K562 (cell line): ENCODE measurements around the gene TMEM170A. TPM values are rescaled to one million over a fixed set of nuclear protein-coding genes. Genes with fewer than 3 reads are reported as not detected.

ENCODE experiments used
- ATAC-seq: fragments of 200-7000 bp; cut with Tn5 transposase; 3 replicates; pipeline ENCODE4 v1.9.1; 2020; ENCODE audit warnings: moderate library complexity
- BruUV-seq: library from RNA; stranded (reverse); fragments of 400-500 nt; replicated peaks from 2 replicates; lab custom pipeline; 2021; lab: Mats Ljungman, UMichigan
- CTCF ChIA-PET: fragments of 300-600 bp; formaldehyde crosslinking; extraction: SDS; loops from one replicate; lab custom pipeline; 2021; ENCODE audit warnings: low intra/inter-chr PET ratio; lab: Yijun Ruan, JAX
- POLR2A ChIA-PET: fragments of 300-600, 350-650 bp; sonication (Branson Sonifier 250); formaldehyde crosslinking; extraction: SDS; loops from one replicate; lab custom pipeline; 2021; ENCODE audit warnings: antibody characterized with exemption, inconsistent platforms; lab: Yijun Ruan, JAX
- DNase-seq, 4 experiments: peaks; one replicate each; pipeline versions ENCODE4 v3.0.0 to v3.0.0-alpha.2; 2011 to 2018; ENCODE audit warnings: low spot score in 3 of 4, mixed read lengths in 3 of 4; ENCODE audit errors: extremely low read depth in 1 of 4
- FAIRE-seq: peaks from 2 replicates; lab custom pipeline; 2011; peaks lifted over from hg19 to GRCh38; lab: Jason Lieb, UNC
- H2AFZ ChIP-seq: 2 replicates; pipeline ENCODE4 v1.6.0; 2011; ENCODE audit warnings: low read depth, low read length, control low read depth, inconsistent platforms
- H3K27ac ChIP-seq: fragments of 200-600 bp; 3 replicates; pipeline ENCODE4 v1.8.0; 2011; ENCODE audit warnings: low read depth, mild to moderate bottlenecking, control low read depth, inconsistent platforms, low read length, moderate library complexity, mixed read lengths; ENCODE audit errors: extremely low read depth
- H3K27me3 ChIP-seq, 2 experiments: fragments of 300-600 bp in 1 of 2; 2 replicates in 1 of 2; 3 replicates in 1 of 2; pipeline versions ENCODE4 v1.6.0 to v1.8.0; 2011; ENCODE audit warnings: inconsistent platforms in 2 of 2, low read length in 2 of 2, mild to moderate bottlenecking in 1 of 2, mixed read lengths in 1 of 2, moderate library complexity in 1 of 2; ENCODE audit not compliant: control insufficient read depth in 2 of 2, insufficient read depth in 2 of 2
- H3K36me3 ChIP-seq: fragments of 300-600 bp; 3 replicates; pipeline ENCODE4 v1.8.0; 2011; ENCODE audit warnings: mild to moderate bottlenecking, low read length, inconsistent platforms; ENCODE audit not compliant: control insufficient read depth, insufficient read depth
- H3K4me1 ChIP-seq, 2 experiments: fragments of 200-600 bp in 1 of 2; replicated peaks in 1 of 2; 2 replicates in 1 of 2; 3 replicates in 1 of 2; pipeline versions ENCODE4 v1.5.1 to v1.8.0; 2011; ENCODE audit warnings: inconsistent platforms in 2 of 2, low read length in 2 of 2, mild to moderate bottlenecking in 1 of 2, mixed read lengths in 1 of 2, moderate library complexity in 1 of 2; ENCODE audit not compliant: control insufficient read depth in 2 of 2, insufficient read depth in 2 of 2
- H3K4me2 ChIP-seq: 2 replicates; pipeline ENCODE4 v1.6.1; 2011; ENCODE audit warnings: low read length, control low read depth, inconsistent platforms, mixed read lengths; ENCODE audit not compliant: insufficient read depth
- H3K4me3 ChIP-seq: fragments of 200-600 bp; sonication (generic), shearing (Covaris generic); 2 replicates; pipeline ENCODE4 v1.5.1; 2016; ENCODE audit warnings: control low read depth, inconsistent platforms
- H3K79me2 ChIP-seq: fragments of 200-600 bp; 3 replicates; pipeline ENCODE4 v1.8.0; 2011; ENCODE audit warnings: low read length, inconsistent platforms; ENCODE audit not compliant: control insufficient read depth, insufficient read depth
- H3K9ac ChIP-seq, 2 experiments: 2 replicates each; pipeline versions ENCODE4 v1.6.0 to v1.6.1; 2011; ENCODE audit warnings: low read depth in 2 of 2, low read length in 2 of 2, control low read depth in 1 of 2, inconsistent platforms in 1 of 2, mild to moderate bottlenecking in 1 of 2, mixed read lengths in 1 of 2; ENCODE audit not compliant: insufficient read depth in 1 of 2
- H3K9me1 ChIP-seq: one replicate; pipeline ENCODE4 v1.6.0; 2011; ENCODE audit warnings: inconsistent platforms, mild to moderate bottlenecking, low read length, moderate library complexity; ENCODE audit not compliant: control insufficient read depth, insufficient read depth
- H3K9me3 ChIP-seq: replicated peaks from 2 replicates; pipeline ENCODE4 v1.5.1; 2011; ENCODE audit warnings: low read depth, low read length, inconsistent platforms; ENCODE audit not compliant: control insufficient read depth, insufficient read depth
- H4K20me1 ChIP-seq: replicated peaks from 2 replicates; pipeline ENCODE4 v1.6.1; 2011; ENCODE audit warnings: low read length, inconsistent platforms, mixed read lengths; ENCODE audit not compliant: control insufficient read depth, insufficient read depth
- HNRNPH1 ChIP-seq: fragments of 200-400 bp; formaldehyde crosslinking; optimal IDR thresholded peaks from 2 replicates; pipeline ENCODE3; 2017; ENCODE audit warnings: low read depth, mild to moderate bottlenecking, low read length, moderate library complexity
- ILK ChIP-seq: fragments of 450-650 bp; IDR thresholded peaks from 2 replicates; pipeline ENCODE4 v1.6.1; 2016; ENCODE audit warnings: missing genetic modification characterization, low read depth, mild to moderate bottlenecking, missing compliant biosample characterization, moderate library complexity, borderline replicate concordance
- MAFK ChIP-seq: IDR thresholded peaks from 2 replicates; pipeline ENCODE4 v1.6.1; 2011; ENCODE audit warnings: low read length, improper control_type of control experiment
- NFE2 ChIP-seq: IDR thresholded peaks from 2 replicates; pipeline ENCODE4 v1.6.1; 2014; ENCODE audit warnings: antibody characterized with exemption, low read depth
- NFIC ChIP-seq: fragments of 450-650 bp; IDR thresholded peaks from 2 replicates; pipeline ENCODE4 v1.6.1; 2017; ENCODE audit warnings: mild to moderate bottlenecking, inconsistent platforms
- NR4A1 ChIP-seq, 2 experiments: fragments of 250-450 bp in 1 of 2; fragments of 450-650 bp in 1 of 2; sonication (Bioruptor Pico) in 1 of 2; IDR thresholded peaks; 2 replicates each; pipeline versions ENCODE4 v1.4.0 to v1.6.1; 2016 to 2020; ENCODE audit warnings: mild to moderate bottlenecking in 2 of 2, missing compliant biosample characterization in 1 of 2, missing genetic modification characterization in 1 of 2, moderate library complexity in 1 of 2
- PHB ChIP-seq: fragments of 250-450 bp; sonication (Bioruptor Pico); IDR thresholded peaks from 2 replicates; pipeline ENCODE4 v1.5.0; 2021
- POLR2G ChIP-seq: fragments of 200-400 bp; formaldehyde crosslinking; IDR thresholded peaks from 2 replicates; pipeline ENCODE4 v1.6.1; 2017; ENCODE audit warnings: low read depth, mild to moderate bottlenecking, antibody characterized with exemption, low read length, moderate library complexity
- SMAD1 ChIP-seq: fragments of 150-350 bp; IDR thresholded peaks from 2 replicates; pipeline ENCODE4 v1.6.1; 2014; ENCODE audit warnings: low read length, low read depth; ENCODE audit not compliant: partially characterized antibody
- SRSF7 ChIP-seq: fragments of 200-400 bp; formaldehyde crosslinking; optimal IDR thresholded peaks from 2 replicates; pipeline ENCODE3; 2017; ENCODE audit warnings: mild to moderate bottlenecking, low read depth, low read length
- TOE1 ChIP-seq, 2 experiments: fragments of 450-650 bp in 1 of 2; sonication (generic) in 1 of 2; formaldehyde crosslinking in 1 of 2; IDR thresholded peaks; 2 replicates each; pipeline versions ENCODE4 v1.7.1 to v1.8.0; 2016 to 2022; ENCODE audit warnings: borderline replicate concordance in 2 of 2, mild to moderate bottlenecking in 2 of 2, antibody characterized with exemption in 1 of 2, inconsistent platforms in 1 of 2, low read depth in 1 of 2, missing genetic modification reagents in 1 of 2, moderate library complexity in 1 of 2
- ZNF143 ChIP-seq: sonication (generic); formaldehyde crosslinking; IDR thresholded peaks from 2 replicates; pipeline ENCODE4 v1.9.0; 2022; ENCODE audit warnings: mild to moderate bottlenecking, missing genetic modification reagents
- WGBS: fragments of 100-300 bp; shearing (Covaris generic); methylation state at CpG from one replicate; pipeline ENCODE4 v1.1.6; 2016; ENCODE audit warnings: low coverage, mixed read lengths; ENCODE audit not compliant: insufficient coverage; ENCODE audit errors: missing lambda C conversion rate; 5-methylcytosine and 5-hydroxymethylcytosine counted together
- in situ Hi-C: fragments of 300-500 bp; cut with MboI; formaldehyde crosslinking; loops from 4 replicates; pipeline ENCODE4 v1.15.0; 2018; ENCODE audit warnings: inconsistent platforms, mixed read lengths
- intact Hi-C: fragments of 100-400 bp; cut with micrococcal nuclease; formaldehyde crosslinking; loops from 2 replicates; pipeline ENCODE4 v1.14.2; 2022
- polyA plus RNA-seq, 8 experiments: library from polyadenylated mRNA; depleted of rRNA in 4 of 8; stranded (reverse) in 5 of 8; unstranded in 3 of 8; fragments of >200 nt; fragmentation: Nextera tagmentation in 2 of 8; fragmentation: Illumina TruSeq in 1 of 8; extraction: Ambion mirVana in 2 of 8; extraction: Trizol in 1 of 8; gene quantifications; 2 replicates each; pipeline versions ENCODE4 v1.2.1 to v1.2.3, GENCODE V29; 2011 to 2014; ENCODE audit warnings: inconsistent platforms in 1 of 8, missing spikeins in 1 of 8
- total RNA-seq, 7 experiments: library from RNA; depleted of rRNA in 6 of 7; stranded (reverse); fragments of >200 nt in 6 of 7; fragmentation: Illumina TruSeq in 2 of 7; extraction: Trizol in 2 of 7; gene quantifications; 2 replicates each; pipeline versions ENCODE4 v1.2.1 to v1.2.3, GENCODE V29; 2011 to 2021; ENCODE audit warnings: low replicate concordance in 1 of 7
- TF ChIP-seq, protein P1 (sequence below): conservative IDR thresholded peaks from 2 replicates; pipeline ENCODE4 v1.6.1; 2011; ENCODE audit warnings: low read depth, mild to moderate bottlenecking, low read length; ENCODE audit not compliant: control insufficient read depth

TMEM170A gene
- total and polyA plus RNA-seq, 9 of the 15 experiments (the other 6 are each of a cell fraction or from before 2014, with no cell fraction given), result 6.1 to 30.2 (median 15.0) TPM

DNA sequence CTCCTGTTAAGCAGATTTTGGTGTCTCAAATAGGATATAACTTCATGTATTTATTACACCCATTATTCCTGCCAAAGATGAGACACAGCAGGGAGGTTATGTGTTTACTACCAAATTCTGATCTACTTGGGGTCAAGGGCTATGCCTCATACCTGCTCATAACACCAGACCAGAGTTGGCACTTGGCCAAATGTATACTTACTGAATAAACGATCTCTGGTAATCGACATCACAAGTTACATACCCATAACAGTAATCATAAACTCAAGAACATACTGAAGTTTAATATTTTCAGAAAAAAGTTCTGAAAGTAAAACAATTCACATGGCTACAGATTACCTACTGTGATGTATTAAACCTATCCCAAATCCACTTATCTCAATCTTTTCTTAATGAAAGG is 2.9 kb downstream of the TMEM170A start:
- no peaks in the 10 kb centered on the region for H3K9me1 ChIP-seq
- ChIA-PET CTCF (no interaction called here), POLR2A (no interaction called here)
- in situ Hi-C loops (no loop called here), intact Hi-C loops (loop anchor here (5.0 kb wide), 1 partner anchor 39 kb away; no protein-coding TSS in a partner anchor)
- H3K4me2 ChIP-seq, result no peak overlapping the region
- H3K4me1 ChIP-seq, result peaks cover 3 to 9% of the 10 kb centered on the region in 2 experiments; a peak in 4 of 5 replicates
- FAIRE-seq, result no peak
- peaks cover 64% of the 10 kb centered on the region for H3K79me2 ChIP-seq
- no peak overlapping the region for H3K9ac ChIP-seq
- H3K4me3 ChIP-seq, result no peak overlapping the region
- BruUV-seq, result no TSS peak
- no peak for ATAC-seq
- DNase-seq, result no peak
- WGBS, result 67% methylated on average over 2 of the region's 2 CpGs
- no peak overlapping the region for H2AFZ ChIP-seq
- H3K36me3 ChIP-seq, result peaks cover 11% of the 10 kb centered on the region; the same call in 2 of the 3 replicates
- no peaks in the 10 kb centered on the region; the same call in 1 of the 2 replicates for H4K20me1 ChIP-seq
- no peak overlapping the region for H3K27ac ChIP-seq
- H3K9me3 ChIP-seq, result no peaks in the 10 kb centered on the region
- no peaks in the 10 kb centered on the region for H3K27me3 ChIP-seq
- TF ChIP-seq TOE1 (IDR thresholded peaks at IDR 0.05; ENCODE audit: borderline replicate concordance) (no peak), TOE1 (CRISPR knock-in tag; IDR thresholded peaks at IDR 0.05; ENCODE audit: borderline replicate concordance, low read depth) (no peak), SRSF7 (no peak), MAFK (no peak), NR4A1 (CRISPR knock-in tag; IDR thresholded peaks at IDR 0.05) (no peak), NR4A1 (tag; IDR thresholded peaks at IDR 0.05) (no peak), POLR2G (no peak), NFIC (peak; percentile 99), ILK (tag) (no peak), PHB (no peak), ZNF143 (CRISPR knock-in tag) (no peak), NFE2 (no peak), SMAD1 (peak; percentile 71), HNRNPH1 (no peak)
- TF ChIP-seq, protein P1, sequence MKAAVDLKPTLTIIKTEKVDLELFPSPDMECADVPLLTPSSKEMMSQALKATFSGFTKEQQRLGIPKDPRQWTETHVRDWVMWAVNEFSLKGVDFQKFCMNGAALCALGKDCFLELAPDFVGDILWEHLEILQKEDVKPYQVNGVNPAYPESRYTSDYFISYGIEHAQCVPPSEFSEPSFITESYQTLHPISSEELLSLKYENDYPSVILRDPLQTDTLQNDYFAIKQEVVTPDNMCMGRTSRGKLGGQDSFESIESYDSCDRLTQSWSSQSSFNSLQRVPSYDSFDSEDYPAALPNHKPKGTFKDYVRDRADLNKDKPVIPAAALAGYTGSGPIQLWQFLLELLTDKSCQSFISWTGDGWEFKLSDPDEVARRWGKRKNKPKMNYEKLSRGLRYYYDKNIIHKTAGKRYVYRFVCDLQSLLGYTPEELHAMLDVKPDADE, result no peak
